Mucosa of descending colon (tissue), 3 donors: ENCODE data around the gene NRL. TPM values are rescaled to one million over a fixed set of nuclear protein-coding genes. Genes with fewer than 3 reads are reported as not detected.

Experiments
- ATAC-seq: fragments of 200-7000 bp; cut with Tn5 transposase; one replicate; pipeline ENCODE4 v1.9.1; 2020; ENCODE audit warnings: mild to moderate bottlenecking, moderate library complexity
- DNase-seq, 3 donors: peaks; one replicate each; pipeline ENCODE4 v3.0.0-alpha.2; 2020
- H3K36me3 ChIP-seq: fragments of 200-600 bp; one replicate; pipeline ENCODE4 v1.8.0; 2021; ENCODE audit warnings: low read depth, mild to moderate bottlenecking
- H3K4me1 ChIP-seq: fragments of 200-600 bp; one replicate; pipeline ENCODE4 v1.8.0; 2021; ENCODE audit warnings: low read depth, mild to moderate bottlenecking
- H3K4me3 ChIP-seq: fragments of 200-600 bp; one replicate; pipeline ENCODE4 v1.8.0; 2021; ENCODE audit warnings: mild to moderate bottlenecking
- H3K9me3 ChIP-seq: fragments of 200-600 bp; one replicate; pipeline ENCODE4 v1.8.0; 2021; ENCODE audit warnings: mild to moderate bottlenecking
- CTCF ChIP-seq: fragments of 200-600 bp; IDR thresholded peaks from one replicate; pipeline ENCODE4 v1.8.0; 2022; ENCODE audit warnings: antibody characterized with exemption, mild to moderate bottlenecking
- intact Hi-C, 2 donors: fragments of 100-400 bp; cut with DNase I in 1 of 2; cut with micrococcal nuclease in 1 of 2; formaldehyde crosslinking; loops; one replicate each; pipeline versions ENCODE4 v1.11.0 to v1.11.1; 2022; cut with DNase I, micrococcal nuclease
- total RNA-seq, 3 donors: library from RNA; stranded (reverse); fragmentation: NEBNext Ultra II Directional in 2 of 3; extraction: Animal tissue kit (Norgen Biotek cat#: 25700) in 2 of 3; gene quantifications; one replicate each; pipeline versions ENCODE4 v1.2.1 to v1.2.4, GENCODE V29; 2021 to 2023
- donor health status: DM: no; HTN: no; CAD: no; lungs with moderate emphysema.
- donor health status: DM: no; HTN: no; CAD: no.
- donor health status: DM: no; HTN: yes; CAD: no.

NRL gene
- total RNA-seq, 3 donors from 2014 or later, result 2.3 to 4.5 (median 2.8) TPM

- no peak overlapping the region for H3K4me3 ChIP-seq
- H3K4me1 ChIP-seq, result peaks cover 18% of the 10 kb centered on the region
- H3K36me3 ChIP-seq, result no peaks in the 10 kb centered on the region
- intact Hi-C loops, result no loop called here
- ATAC-seq, result no peak
- no peaks in the 10 kb centered on the region for H3K9me3 ChIP-seq
- peak in 1 of 3 donors; percentile 56 for DNase-seq
- TF ChIP-seq CTCF, result no peak
These were observed 51.4 kb downstream of the NRL start for GRCh38 chr14:24063263-24063836.

GRCh38 chr14:24062216-24062980, 52.4 kb downstream of the NRL start:
- Histone ChIP-seq H3K9me3 (no peaks in the 10 kb centered on the region), H3K36me3 (no peaks in the 10 kb centered on the region), H3K4me1 (peaks cover 16% of the 10 kb centered on the region), H3K4me3 (no peak overlapping the region)
- ATAC-seq (no peak), DNase-seq (peak in 1 of 3 donors; percentile 26)
- TF ChIP-seq CTCF, result no peak
- intact Hi-C loops, result no loop called here

- ATAC-seq (no peak), DNase-seq (peak in 1 of 3 donors; percentile 35)
- Histone ChIP-seq H3K4me1 (peaks cover 9% of the 10 kb centered on the region), H3K9me3 (no peaks in the 10 kb centered on the region), H3K4me3 (no peak overlapping the region), H3K36me3 (no peaks in the 10 kb centered on the region)
- intact Hi-C loops, result no loop called here
- TF ChIP-seq CTCF, result no peak
These were observed 53.5 kb downstream of the NRL start for GRCh38 chr14:24060984-24061913.

DNA sequence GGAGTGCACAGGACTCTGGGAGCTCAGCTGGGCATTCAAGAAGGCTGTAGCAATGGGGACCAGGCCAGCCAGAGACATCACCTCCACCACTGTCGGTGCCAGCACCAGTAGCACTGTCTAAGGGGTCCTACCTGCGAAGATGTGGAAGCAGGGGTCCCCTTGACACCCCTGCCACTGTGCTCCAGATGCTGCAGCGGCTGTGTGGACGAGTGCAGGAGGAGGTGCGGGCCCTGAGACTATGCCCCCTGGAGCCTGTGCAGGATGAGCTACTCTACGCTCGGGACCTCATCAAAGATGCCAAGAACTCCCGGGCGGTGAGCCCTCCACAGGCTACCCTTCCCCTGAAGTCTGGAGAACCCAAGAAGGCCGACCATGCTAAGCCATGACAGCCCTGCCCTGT, 54.3 kb downstream of the NRL start:
- no peak for TF ChIP-seq CTCF
- peaks cover 9% of the 10 kb centered on the region for H3K4me1 ChIP-seq
- no peaks in the 10 kb centered on the region for H3K9me3 ChIP-seq
- no peaks in the 10 kb centered on the region for H3K36me3 ChIP-seq
- H3K4me3 ChIP-seq, result no peak overlapping the region
- no peak for ATAC-seq
- intact Hi-C loops, result no loop called here
- DNase-seq, result peak in 1 of 3 donors; percentile 19

GRCh38 chr14:24059841-24060388, 54.8 kb downstream of the NRL start:
- ATAC-seq, result no peak
- H3K4me3 ChIP-seq, result no peak overlapping the region
- H3K36me3 ChIP-seq, result no peaks in the 10 kb centered on the region
- TF ChIP-seq CTCF, result no peak
- intact Hi-C loops, result loop anchor here in 1 of 2 donors (10.0 kb wide), 1 partner anchor 45 kb away; no protein-coding TSS in a partner anchor
- peak in 2 of 3 donors; percentile 17 to 33 for DNase-seq
- H3K9me3 ChIP-seq, result no peaks in the 10 kb centered on the region
- peaks cover 9% of the 10 kb centered on the region for H3K4me1 ChIP-seq
